ENCODE measurements around the gene C12orf75.

Gene C12orf75

GRCh38 chr12:105378911-105379310, 48.4 kb downstream of the C12orf75 start:
- CTCF ChIA-PET: interaction anchor here (1.4 to 1.7 kb wide), 3 partner anchors 10 to 59 kb away, joined by 3 to 5 read pairs (median 3); no protein-coding TSS in a partner anchor
- peak; percentile 39 for TF ChIP-seq CTCF (IDR thresholded peaks at IDR 0.05; ENCODE audit: control extremely low read depth, extremely low read depth, low read depth, missing control alignments)
- DNase-seq (ENCODE audit: extremely low spot score): no peak
- POLR2A ChIA-PET: no interaction called here

- POLR2A ChIA-PET: no interaction called here
- CTCF ChIA-PET: interaction anchor here (0.8 to 4.8 kb wide), 18 partner anchors 9 to 1001 kb away, joined by 3 to 28 read pairs (median 6); partner anchors contain the start of gene APPL2
- peak; percentile 61 for TF ChIP-seq CTCF (IDR thresholded peaks at IDR 0.05; ENCODE audit: control extremely low read depth, extremely low read depth, low read depth, missing control alignments)
- peak; percentile 67 for DNase-seq (ENCODE audit: extremely low spot score)
Measured at GRCh38 chr12:105382771-105383622, 52.5 kb downstream of the C12orf75 start.

- no peak for TF ChIP-seq CTCF (IDR thresholded peaks at IDR 0.05; ENCODE audit: control extremely low read depth, extremely low read depth, low read depth, missing control alignments)
- DNase-seq (ENCODE audit: extremely low spot score): no peak
- CTCF ChIA-PET: interaction anchor here (0.7 to 4.8 kb wide), 14 partner anchors 10 to 751 kb away, joined by 3 to 28 read pairs (median 6); partner anchors contain the start of gene APPL2
- POLR2A ChIA-PET: no interaction called here
Measured at GRCh38 chr12:105384220-105384619, 53.7 kb downstream of the C12orf75 start.

- ChIA-PET POLR2A (no interaction called here), CTCF (interaction anchor here (1.3 to 4.8 kb wide), 8 partner anchors 10 to 149 kb away, joined by 3 to 28 read pairs (median 10); partner anchors contain the start of gene APPL2)
- DNase-seq (ENCODE audit: extremely low spot score): no peak
- TF ChIP-seq CTCF (IDR thresholded peaks at IDR 0.05; ENCODE audit: control extremely low read depth, extremely low read depth, low read depth, missing control alignments): no peak
Measured at GRCh38 chr12:105384916-105385535, 54.5 kb downstream of the C12orf75 start.

- no peak for DNase-seq (ENCODE audit: extremely low spot score)
- ChIA-PET CTCF (no interaction called here), POLR2A (no interaction called here)
- TF ChIP-seq CTCF (IDR thresholded peaks at IDR 0.05; ENCODE audit: control extremely low read depth, extremely low read depth, low read depth, missing control alignments): no peak
Measured at GRCh38 chr12:105386431-105386830, 55.9 kb downstream of the C12orf75 start.

- TF ChIP-seq CTCF (IDR thresholded peaks at IDR 0.05; ENCODE audit: control extremely low read depth, extremely low read depth, low read depth, missing control alignments): no peak
- CTCF ChIA-PET: no interaction called here
- DNase-seq (ENCODE audit: extremely low spot score): no peak
- POLR2A ChIA-PET: no interaction called here
Measured at GRCh38 chr12:105391231-105391630, 60.7 kb downstream of the C12orf75 start.

All from GM10248 (cell line).